GM12878 (cell line): ENCODE measurements around the gene WDR86. TPM values are rescaled to one million over a fixed set of nuclear protein-coding genes. Genes with fewer than 3 reads are reported as not detected.

ENCODE experiments used
- ATAC-seq: fragments of 200-7000 bp; cut with Tn5 transposase; 3 replicates; pipeline ENCODE4 v1.9.1; 2020; ENCODE audit warnings: mild to moderate bottlenecking, moderate library complexity
- BruUV-seq: library from RNA; stranded (reverse); fragments of 400-500 nt; replicated peaks from 2 replicates; lab custom pipeline; 2021; lab: Mats Ljungman, UMichigan
- CTCF ChIA-PET: fragments of 300-600 bp; sonication (Branson Sonifier 250); formaldehyde crosslinking; extraction: SDS; loops from one replicate; lab custom pipeline; 2021; ENCODE audit warnings: inconsistent platforms; lab: Yijun Ruan, JAX
- POLR2A ChIA-PET: fragments of 350-600 bp; formaldehyde crosslinking; extraction: SDS; loops from one replicate; lab custom pipeline; 2021; ENCODE audit warnings: inconsistent platforms; lab: Charles Lee
- RAD21 ChIA-PET: fragments of 300-600 bp; sonication (Branson Sonifier 250); formaldehyde crosslinking; loops from one replicate; lab custom pipeline; 2023; ENCODE audit warnings: antibody characterized with exemption; ENCODE audit not compliant: unreplicated experiment; lab: Charles Lee
- SMC1A ChIA-PET: fragments of 300-600 bp; sonication (Branson Sonifier 250); formaldehyde crosslinking; loops from one replicate; lab custom pipeline; 2023; ENCODE audit not compliant: unreplicated experiment, uncharacterized antibody; lab: Charles Lee
- DNase-seq: peaks from one replicate; pipeline ENCODE4 v3.0.0-alpha.2; 2011; ENCODE audit warnings: low read depth, low spot score
- FAIRE-seq: peaks from 3 replicates; lab custom pipeline; 2011; peaks lifted over from hg19 to GRCh38; lab: Jason Lieb, UNC
- H2AFZ ChIP-seq: 2 replicates; pipeline ENCODE4 v1.6.0; 2011; ENCODE audit warnings: low read depth, low read length, control low read depth; ENCODE audit not compliant: control insufficient read depth
- H3K27ac ChIP-seq: 2 replicates; pipeline ENCODE4 v1.5.1; 2011; ENCODE audit warnings: control low read depth; ENCODE audit not compliant: control insufficient read depth, insufficient read depth
- H3K27me3 ChIP-seq, 2 experiments: replicated peaks in 1 of 2; 2 replicates each; pipeline versions ENCODE4 v1.6.0 to v1.6.1; 2011; ENCODE audit warnings: low read length in 1 of 2; ENCODE audit not compliant: control insufficient read depth in 2 of 2, insufficient read depth in 2 of 2
- H3K36me3 ChIP-seq, 2 experiments: 2 replicates each; pipeline ENCODE4 v1.5.1; 2011; ENCODE audit warnings: low read length in 1 of 2; ENCODE audit not compliant: control insufficient read depth in 2 of 2, insufficient read depth in 2 of 2
- H3K4me1 ChIP-seq: 2 replicates; pipeline ENCODE4 v1.6.1; 2011; ENCODE audit warnings: mild to moderate bottlenecking, low read length, moderate library complexity, mixed read lengths; ENCODE audit not compliant: control insufficient read depth, insufficient read depth
- H3K4me2 ChIP-seq: 2 replicates; pipeline ENCODE4 v1.6.0; 2011; ENCODE audit warnings: control low read depth; ENCODE audit not compliant: control insufficient read depth, insufficient read depth
- H3K4me3 ChIP-seq: fragments of 200-600 bp; sonication (generic); 2 replicates; pipeline ENCODE4 v1.5.1; 2016
- H3K79me2 ChIP-seq: 2 replicates; pipeline ENCODE4 v1.6.0; 2011; ENCODE audit warnings: low read length; ENCODE audit not compliant: control insufficient read depth, insufficient read depth
- H3K9ac ChIP-seq: 2 replicates; pipeline ENCODE4 v1.8.0; 2011; ENCODE audit warnings: low read length, control low read depth, mixed read lengths; ENCODE audit not compliant: control insufficient read depth, insufficient read depth
- H3K9me3 ChIP-seq: replicated peaks from 3 replicates; pipeline ENCODE4 v1.5.1; 2011; ENCODE audit warnings: mild to moderate bottlenecking, low read length; ENCODE audit not compliant: control insufficient read depth, insufficient read depth
- H4K20me1 ChIP-seq: 2 replicates; pipeline ENCODE4 v1.6.0; 2011; ENCODE audit not compliant: control insufficient read depth, insufficient read depth
- EGR1 ChIP-seq, 2 experiments: IDR thresholded peaks; 1 replicate in 1 of 2; 2 replicates in 1 of 2; pipeline ENCODE4 v1.6.1; 2011 to 2012; ENCODE audit warnings: low read depth in 2 of 2, low read length in 2 of 2, borderline replicate concordance in 1 of 2, mild to moderate bottlenecking in 1 of 2, moderate library complexity in 1 of 2
- EP300 ChIP-seq, 2 experiments: fragments of 150-350 bp in 1 of 2; IDR thresholded peaks; 2 replicates each; pipeline ENCODE4 v1.6.1; 2011 to 2012; ENCODE audit warnings: low read depth in 2 of 2, low read length in 2 of 2, borderline replicate concordance in 1 of 2, improper control_type of control experiment in 1 of 2, inconsistent platforms in 1 of 2; ENCODE audit not compliant: control insufficient read depth in 1 of 2
- MXI1 ChIP-seq: fragments of 150-350 bp; IDR thresholded peaks from 2 replicates; pipeline ENCODE4 v1.6.1; 2011; ENCODE audit warnings: low read depth, mild to moderate bottlenecking, inconsistent platforms, low read length, improper control_type of control experiment
- MYB ChIP-seq: fragments of 150-350 bp; IDR thresholded peaks from 2 replicates; pipeline ENCODE4 v1.6.1; 2014; ENCODE audit warnings: mild to moderate bottlenecking, low read depth, low read length, borderline replicate concordance
- NR2C2 ChIP-seq: IDR thresholded peaks from 2 replicates; pipeline ENCODE4 v1.6.1; 2011; ENCODE audit warnings: borderline replicate concordance, low read depth; ENCODE audit not compliant: control insufficient read depth, insufficient read length
- WGBS: methylation state at CpG from one replicate; pipeline ENCODE4 v1.1.6; 2016; ENCODE audit warnings: low lambda C conversion rate; ENCODE audit not compliant: insufficient replicate concordance, insufficient coverage; ENCODE audit errors: missing lambda C conversion rate; 5-methylcytosine and 5-hydroxymethylcytosine counted together
- in situ Hi-C: fragments of 300-500 bp; cut with MboI; formaldehyde crosslinking; loops from 9 replicates; pipeline ENCODE4 v1.14.3; 2018; ENCODE audit warnings: mixed read lengths
- intact Hi-C: fragments of 100-400 bp; cut with micrococcal nuclease; formaldehyde crosslinking; loops from one replicate; pipeline ENCODE4 v1.14.2; 2022; ENCODE audit not compliant: unreplicated experiment
- polyA plus RNA-seq, 11 experiments: library from polyadenylated mRNA; depleted of rRNA in 4 of 11; unstranded in 6 of 11; stranded (reverse) in 5 of 11; fragments of >200 nt; fragmentation: Nextera tagmentation in 4 of 11; fragmentation: Illumina TruSeq in 1 of 11; extraction: Ambion mirVana in 4 of 11; extraction: Trizol in 1 of 11; gene quantifications; 1 replicate in 1 of 11; 2 replicates in 10 of 11; pipeline versions ENCODE4 v1.2.1 to v1.2.3, GENCODE V29; 2011 to 2016; ENCODE audit warnings: inconsistent platforms in 2 of 11, missing spikeins in 2 of 11, low read depth in 1 of 11
- total RNA-seq, 4 experiments: library from RNA; depleted of rRNA in 3 of 4; stranded (reverse); fragments of >200 nt in 3 of 4; fragmentation: Illumina TruSeq in 1 of 4; extraction: Trizol in 1 of 4; gene quantifications; 2 replicates each; pipeline versions ENCODE4 v1.2.1 to v1.2.3, GENCODE V29; 2013 to 2021
- TF ChIP-seq, protein P1 (sequence below): fragments of 150-350 bp; IDR thresholded peaks from 2 replicates; pipeline ENCODE4 v1.6.1; 2016; ENCODE audit warnings: low read depth, low read length

WDR86 gene
- total and polyA plus RNA-seq, 10 of the 15 experiments (the other 5 are each of a cell fraction or from before 2014, with no cell fraction given) = 0.05 to 0.19 (median 0.15) TPM; not detected in 7

DNA sequence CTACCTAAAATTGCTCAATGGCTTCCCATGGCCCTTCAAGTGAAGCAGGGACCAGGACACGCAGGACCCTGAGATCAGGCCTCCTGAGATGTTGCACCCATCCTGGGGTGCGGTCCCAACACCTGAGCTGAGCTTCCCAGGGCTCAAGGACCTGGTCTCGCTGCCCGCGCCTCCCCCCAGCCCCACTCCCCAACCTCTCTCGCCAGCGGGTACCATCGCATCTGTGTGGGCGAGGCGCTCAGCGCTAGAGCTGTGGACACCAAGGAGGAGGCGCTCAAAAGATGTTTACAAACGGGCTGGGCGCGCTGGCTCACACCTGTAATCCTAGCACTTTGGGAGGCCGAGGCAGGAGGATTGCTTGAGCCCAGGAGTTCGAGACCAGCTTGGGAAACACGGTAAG, 37.5 kb upstream of the WDR86 start:
- no peaks in the 10 kb centered on the region for H3K9me3 ChIP-seq
- TF ChIP-seq, protein P1, sequence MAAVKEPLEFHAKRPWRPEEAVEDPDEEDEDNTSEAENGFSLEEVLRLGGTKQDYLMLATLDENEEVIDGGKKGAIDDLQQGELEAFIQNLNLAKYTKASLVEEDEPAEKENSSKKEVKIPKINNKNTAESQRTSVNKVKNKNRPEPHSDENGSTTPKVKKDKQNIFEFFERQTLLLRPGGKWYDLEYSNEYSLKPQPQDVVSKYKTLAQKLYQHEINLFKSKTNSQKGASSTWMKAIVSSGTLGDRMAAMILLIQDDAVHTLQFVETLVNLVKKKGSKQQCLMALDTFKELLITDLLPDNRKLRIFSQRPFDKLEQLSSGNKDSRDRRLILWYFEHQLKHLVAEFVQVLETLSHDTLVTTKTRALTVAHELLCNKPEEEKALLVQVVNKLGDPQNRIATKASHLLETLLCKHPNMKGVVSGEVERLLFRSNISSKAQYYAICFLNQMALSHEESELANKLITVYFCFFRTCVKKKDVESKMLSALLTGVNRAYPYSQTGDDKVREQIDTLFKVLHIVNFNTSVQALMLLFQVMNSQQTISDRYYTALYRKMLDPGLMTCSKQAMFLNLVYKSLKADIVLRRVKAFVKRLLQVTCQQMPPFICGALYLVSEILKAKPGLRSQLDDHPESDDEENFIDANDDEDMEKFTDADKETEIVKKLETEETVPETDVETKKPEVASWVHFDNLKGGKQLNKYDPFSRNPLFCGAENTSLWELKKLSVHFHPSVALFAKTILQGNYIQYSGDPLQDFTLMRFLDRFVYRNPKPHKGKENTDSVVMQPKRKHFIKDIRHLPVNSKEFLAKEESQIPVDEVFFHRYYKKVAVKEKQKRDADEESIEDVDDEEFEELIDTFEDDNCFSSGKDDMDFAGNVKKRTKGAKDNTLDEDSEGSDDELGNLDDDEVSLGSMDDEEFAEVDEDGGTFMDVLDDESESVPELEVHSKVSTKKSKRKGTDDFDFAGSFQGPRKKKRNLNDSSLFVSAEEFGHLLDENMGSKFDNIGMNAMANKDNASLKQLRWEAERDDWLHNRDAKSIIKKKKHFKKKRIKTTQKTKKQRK = no peak
- no peak for TF ChIP-seq EGR1 (IDR thresholded peaks at IDR 0.05; ENCODE audit: borderline replicate concordance in 1 of 2, low read depth in 2 of 2, low read length in 2 of 2)
- TF ChIP-seq MYB = no peak
- no peak for TF ChIP-seq EP300 (IDR thresholded peaks at IDR 0.05; ENCODE audit: borderline replicate concordance in 1 of 2, control insufficient read depth in 1 of 2, low read depth in 2 of 2, low read length in 2 of 2)
- TF ChIP-seq MXI1 = no peak
- no peak for TF ChIP-seq NR2C2
- H3K36me3 ChIP-seq = no peaks in the 10 kb centered on the region
- no peaks in the 10 kb centered on the region for H4K20me1 ChIP-seq
- ChIA-PET CTCF (interaction anchor here (2.3 to 3.1 kb wide), 4 partner anchors 76 to 96 kb away, joined by 10 to 25 read pairs (median 20); no protein-coding TSS in a partner anchor), SMC1A (interaction anchor here (1.7 to 3.8 kb wide), 3 partner anchors 23 to 96 kb away, joined by 4 to 14 read pairs (median 6); no protein-coding TSS in a partner anchor), RAD21 (interaction anchor here (1.2 to 2.8 kb wide), 3 partner anchors 79 to 137 kb away, joined by 3 to 14 read pairs (median 4); no protein-coding TSS in a partner anchor), POLR2A (interaction anchor here (0.9 kb wide), 1 partner anchor 73 kb away, joined by 3 read pairs; the partner anchor contains the start of gene RHEB)
- no peak overlapping the region for H3K4me3 ChIP-seq
- in situ Hi-C loops = loop anchor here (5.0 to 10.0 kb wide), 2 partner anchors 65 to 83 kb away; no protein-coding TSS in a partner anchor
- no peak overlapping the region for H3K9ac ChIP-seq
- no TSS peak for BruUV-seq
- WGBS = 86% methylated on average over 17 of the region's 18 CpGs
- H3K27ac ChIP-seq = no peak overlapping the region
- no peak for DNase-seq
- no peak overlapping the region for H2AFZ ChIP-seq
- H3K4me1 ChIP-seq = no peaks in the 10 kb centered on the region; the same call in 1 of the 2 replicates
- intact Hi-C loops = no loop called here
- no peaks in the 10 kb centered on the region; a peak in 1 of 4 replicates for H3K27me3 ChIP-seq
- no peak for ATAC-seq
- no peak for FAIRE-seq
- H3K79me2 ChIP-seq = no peaks in the 10 kb centered on the region
- no peak overlapping the region for H3K4me2 ChIP-seq
